ENCODE results near the gene RBM23.
A peak's percentile ranks its signal among the peaks of the same experiment; 100 is the strongest.
"Not testable (repeated sequence)": the region's sequence is repeated elsewhere in the genome, so short reads cannot be mapped to it uniquely, and the experiment has no call there.

Gene RBM23

DNA sequence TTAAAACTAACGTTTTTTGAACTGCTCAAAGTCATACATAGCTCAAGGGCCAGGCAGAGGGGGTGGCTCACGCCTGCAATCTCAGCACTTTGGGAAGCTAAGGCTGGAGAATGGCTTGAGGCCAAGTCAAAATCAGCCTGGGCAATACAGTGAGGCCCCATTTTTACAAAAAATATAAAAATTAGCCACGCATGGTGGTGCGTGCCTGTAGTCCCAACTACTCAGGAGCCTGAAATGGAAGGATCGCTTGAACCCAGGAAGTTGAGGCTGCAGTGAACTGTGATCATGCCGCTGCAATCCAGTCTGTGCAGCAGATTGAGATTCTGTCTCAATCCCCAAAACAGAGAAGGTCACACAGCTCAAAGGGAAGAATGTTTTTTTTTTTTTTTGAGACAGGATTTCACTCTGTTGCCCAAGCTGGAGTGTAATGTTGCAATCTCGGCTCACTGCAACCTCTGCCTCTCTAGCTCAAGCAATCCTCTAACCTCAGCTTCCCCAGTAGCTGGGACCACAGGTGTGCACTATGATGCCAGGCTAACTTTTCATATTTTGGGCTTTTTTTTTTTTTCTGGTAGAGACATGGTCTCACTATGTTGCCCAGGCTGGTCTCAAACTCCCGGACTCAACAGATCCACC lies 2.9 kb downstream of the RBM23 start:
- DNase-seq (ENCODE audit: low spot score), result peak; percentile 19

- not testable (repeated sequence) for DNase-seq (ENCODE audit: low spot score)
Observed at GRCh38 chr14:22914836-22915235, 4.1 kb downstream of the RBM23 start.

DNA sequence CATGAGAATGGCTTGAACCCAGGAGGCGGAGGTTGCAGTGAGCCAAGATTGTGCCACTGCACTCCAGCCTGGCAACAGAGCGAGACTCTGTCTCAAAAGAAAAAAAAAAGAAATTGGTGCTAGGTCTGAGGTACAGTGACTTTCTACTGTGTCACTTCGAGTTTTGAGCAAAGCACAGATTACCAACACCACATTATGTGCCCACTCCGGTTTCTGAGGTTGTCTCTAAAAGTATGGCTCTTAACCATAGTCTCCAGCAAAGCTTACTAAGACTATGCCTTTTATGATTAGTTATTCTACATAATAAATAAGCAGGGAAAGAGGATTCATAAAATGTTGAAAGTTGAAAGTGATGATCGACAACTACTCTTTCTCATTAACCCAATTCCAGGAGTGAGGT lies 8.0 kb downstream of the RBM23 start:
- DNase-seq (ENCODE audit: low spot score), result no peak

DNA sequence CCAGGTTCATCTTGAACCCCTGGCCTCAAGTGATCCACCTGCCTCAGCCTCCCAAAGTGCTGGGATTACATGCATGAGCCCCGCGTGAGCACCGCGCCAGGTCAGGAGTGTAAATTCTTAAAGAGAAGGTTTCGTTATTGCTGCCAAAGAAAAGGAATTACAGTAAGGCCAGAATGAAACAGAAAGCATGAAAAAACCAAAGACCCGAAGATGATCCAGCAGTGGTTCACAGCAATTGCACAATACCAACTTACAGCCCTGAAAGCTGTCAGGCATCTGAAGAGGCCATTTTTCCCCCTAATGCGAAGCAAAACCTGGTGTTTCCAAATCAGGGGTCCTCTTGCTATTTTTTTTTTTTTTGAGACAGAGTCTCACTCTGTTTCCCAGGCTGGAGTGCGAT lies 10.3 kb downstream of the RBM23 start:
- peak; percentile 35 for DNase-seq (ENCODE audit: low spot score)

DNA sequence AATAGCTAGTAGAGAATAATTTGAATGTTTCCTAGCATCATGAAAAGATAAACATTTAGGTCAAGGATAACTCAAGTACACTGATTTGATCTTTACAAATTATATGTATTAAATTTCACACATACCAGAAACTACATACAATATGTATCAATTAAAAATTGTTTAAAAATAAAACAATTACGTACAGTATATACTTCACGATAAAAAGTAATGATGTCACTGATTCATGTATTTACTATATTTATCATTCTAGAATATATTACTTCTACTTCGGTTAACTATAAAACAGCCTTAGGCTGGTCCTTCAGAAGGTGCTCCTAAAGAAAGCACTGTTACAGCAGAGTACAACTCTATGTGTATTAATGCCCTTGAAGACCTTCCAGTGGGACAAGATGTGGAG lies 11.5 kb downstream of the RBM23 start:
- DNase-seq (ENCODE audit: low spot score), result no peak

DNA sequence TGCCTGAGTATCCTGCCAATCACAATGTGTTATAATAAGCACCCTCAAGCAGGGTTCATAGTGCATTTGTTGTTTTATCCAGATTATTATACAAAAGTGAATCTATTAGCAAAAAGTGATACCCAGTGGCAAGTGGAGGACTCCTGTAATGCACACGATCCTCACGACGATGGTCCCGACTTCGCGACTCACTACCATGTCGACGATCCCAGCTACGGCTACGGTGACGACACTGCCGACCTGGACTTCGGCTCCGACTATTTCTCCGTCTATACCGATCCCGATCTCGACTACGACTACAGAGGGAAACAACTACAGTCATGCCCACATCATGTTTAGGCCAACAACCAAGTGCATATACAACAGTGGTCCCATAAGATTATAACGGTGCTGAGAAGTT lies 12.9 kb downstream of the RBM23 start:
- DNase-seq (ENCODE audit: low spot score), result no peak

DNA sequence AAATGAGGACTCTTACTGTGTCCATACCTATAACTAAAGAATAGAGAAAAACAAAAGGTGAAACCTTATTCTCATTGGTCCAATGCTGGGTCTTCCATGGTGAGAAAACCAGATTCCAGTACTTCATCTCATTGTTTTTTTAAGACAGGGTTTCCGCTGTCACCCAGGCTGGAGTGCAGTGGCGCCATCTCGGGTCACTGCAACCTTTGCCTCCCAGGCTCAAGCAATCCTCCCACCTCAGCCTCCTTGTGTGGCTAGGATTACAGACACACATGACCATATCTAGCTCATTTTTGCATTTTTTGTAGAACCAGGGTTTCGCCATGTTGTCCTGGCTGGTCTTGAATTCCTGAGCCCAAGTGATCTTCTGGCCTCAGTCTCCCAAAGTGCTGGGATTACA lies 13.3 kb downstream of the RBM23 start:
- DNase-seq (ENCODE audit: low spot score), result no peak

- no peak for DNase-seq (ENCODE audit: low spot score)
Observed at GRCh38 chr14:22903742-22904087, 15.2 kb downstream of the RBM23 start.

GRCh38 chr14:22901799-22902198 lies 17.1 kb downstream of the RBM23 start:
- DNase-seq (ENCODE audit: low spot score), result no peak

GRCh38 chr14:22900081-22900799 lies 18.7 kb downstream of the RBM23 start:
- peak; percentile 77 for DNase-seq (ENCODE audit: low spot score)

GRCh38 chr14:22898302-22899090 lies 20.5 kb downstream of the RBM23 start:
- DNase-seq (ENCODE audit: low spot score), result peak; percentile 75

GRCh38 chr14:22897357-22897756 lies 21.6 kb downstream of the RBM23 start:
- DNase-seq (ENCODE audit: low spot score), result no peak

DNA sequence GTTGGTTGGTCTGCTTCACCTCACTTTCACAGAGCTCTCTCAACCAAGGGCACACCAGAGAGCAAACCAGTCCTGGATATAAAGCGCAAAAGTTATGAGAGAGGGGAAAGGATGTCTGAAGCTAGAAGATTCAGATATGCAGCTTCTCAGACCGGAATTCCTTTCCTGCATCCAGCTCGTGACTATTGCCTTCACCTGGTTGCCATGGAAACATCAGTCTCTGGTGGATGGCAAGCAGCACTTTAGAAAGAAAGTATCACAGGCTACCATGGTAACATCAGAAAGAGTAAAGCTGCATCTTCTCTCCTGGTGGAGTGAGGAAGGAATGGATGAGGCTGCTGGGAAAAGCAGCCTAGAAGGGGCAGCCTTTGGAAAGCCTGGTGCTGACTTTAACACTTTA lies 22.2 kb downstream of the RBM23 start:
- DNase-seq (ENCODE audit: low spot score), result no peak

DNA sequence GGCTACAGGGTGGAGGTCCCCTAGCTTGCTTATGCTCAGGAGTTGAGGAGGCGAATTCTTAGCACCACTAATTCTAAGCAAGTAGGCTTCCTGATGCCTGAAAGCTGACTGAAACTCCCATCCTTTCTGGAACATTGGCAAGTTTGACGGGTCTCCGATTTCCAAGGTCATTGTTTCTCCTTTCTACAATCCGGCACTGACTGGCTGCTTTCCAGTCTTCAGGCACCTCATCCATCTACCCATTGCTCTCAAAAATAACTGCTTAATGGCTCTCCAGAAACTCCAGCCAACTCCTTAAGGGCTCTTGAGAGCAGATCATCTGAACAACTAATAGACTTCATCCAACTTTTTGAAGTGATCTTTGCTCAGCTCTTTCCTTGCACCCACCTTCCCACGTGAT lies 22.6 kb downstream of the RBM23 start:
- no peak for DNase-seq (ENCODE audit: low spot score)

DNA sequence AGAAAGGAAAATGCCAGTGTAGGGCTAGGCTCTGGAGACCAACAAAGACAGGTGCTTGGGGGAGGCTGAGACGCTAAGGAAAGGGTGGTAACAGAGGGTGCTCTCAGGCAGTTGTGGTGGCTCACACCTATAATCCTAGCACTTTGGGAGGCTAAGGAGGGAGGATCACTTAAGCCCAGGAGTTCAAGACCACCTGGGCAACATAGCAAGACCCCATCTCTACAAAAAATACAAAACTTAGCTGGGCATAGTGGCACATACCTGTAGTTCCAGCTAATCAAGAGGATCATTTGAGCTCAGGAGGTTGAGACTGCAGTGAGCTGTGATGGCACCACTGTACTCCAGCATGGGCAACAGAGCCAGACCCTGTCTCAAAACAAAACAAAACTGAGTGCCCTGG lies 23.5 kb downstream of the RBM23 start:
- no peak for DNase-seq (ENCODE audit: low spot score)

GRCh38 chr14:22893706-22894105 lies 25.2 kb downstream of the RBM23 start:
- DNase-seq (ENCODE audit: low spot score), result no peak

DNA sequence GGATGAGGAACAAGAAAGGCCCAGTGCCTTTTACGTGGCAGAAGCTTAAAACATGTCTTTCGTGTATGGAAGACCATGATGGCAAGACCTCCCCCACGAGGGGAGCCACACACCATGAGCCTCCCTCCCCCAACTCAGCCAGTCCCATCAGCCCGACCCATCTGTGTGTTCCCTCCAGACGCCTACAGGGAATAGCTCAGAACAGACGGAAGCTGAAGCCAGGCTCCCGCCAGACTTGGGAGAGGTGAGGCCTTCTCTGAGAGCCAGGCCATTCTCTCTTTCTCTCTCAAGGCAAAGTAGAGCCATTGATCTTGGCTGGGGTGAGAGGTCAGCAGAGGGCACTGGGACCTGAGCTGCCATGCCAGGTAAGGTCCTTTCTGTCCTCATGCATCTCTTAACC lies 26.5 kb downstream of the RBM23 start:
- no peak for DNase-seq (ENCODE audit: low spot score)

GRCh38 chr14:22890416-22890815 lies 28.5 kb downstream of the RBM23 start:
- no peak for DNase-seq (ENCODE audit: low spot score)

DNA sequence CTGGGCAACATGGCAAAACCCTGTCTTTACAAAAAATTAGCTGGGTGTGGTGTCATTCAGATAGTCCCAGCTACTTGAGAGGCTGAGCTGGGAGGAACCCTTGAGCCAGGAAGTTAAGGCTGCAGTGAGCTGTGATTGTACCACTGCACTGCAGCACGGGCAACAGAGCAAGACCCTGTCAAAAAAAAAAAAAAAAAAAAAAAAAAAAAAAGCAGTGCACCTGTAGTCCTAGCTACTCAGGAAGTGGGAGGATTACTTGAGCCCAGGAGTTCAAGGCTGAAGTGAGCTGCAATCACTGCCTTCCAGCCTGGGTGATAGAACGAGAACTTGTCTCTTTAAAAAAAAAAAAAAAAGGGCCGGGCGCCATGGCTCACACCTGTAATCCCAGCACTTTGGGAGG lies 30.3 kb downstream of the RBM23 start:
- no peak for DNase-seq (ENCODE audit: low spot score)

- DNase-seq (ENCODE audit: low spot score), result no peak
Observed at GRCh38 chr14:22887990-22888378, 31.0 kb downstream of the RBM23 start.

DNA sequence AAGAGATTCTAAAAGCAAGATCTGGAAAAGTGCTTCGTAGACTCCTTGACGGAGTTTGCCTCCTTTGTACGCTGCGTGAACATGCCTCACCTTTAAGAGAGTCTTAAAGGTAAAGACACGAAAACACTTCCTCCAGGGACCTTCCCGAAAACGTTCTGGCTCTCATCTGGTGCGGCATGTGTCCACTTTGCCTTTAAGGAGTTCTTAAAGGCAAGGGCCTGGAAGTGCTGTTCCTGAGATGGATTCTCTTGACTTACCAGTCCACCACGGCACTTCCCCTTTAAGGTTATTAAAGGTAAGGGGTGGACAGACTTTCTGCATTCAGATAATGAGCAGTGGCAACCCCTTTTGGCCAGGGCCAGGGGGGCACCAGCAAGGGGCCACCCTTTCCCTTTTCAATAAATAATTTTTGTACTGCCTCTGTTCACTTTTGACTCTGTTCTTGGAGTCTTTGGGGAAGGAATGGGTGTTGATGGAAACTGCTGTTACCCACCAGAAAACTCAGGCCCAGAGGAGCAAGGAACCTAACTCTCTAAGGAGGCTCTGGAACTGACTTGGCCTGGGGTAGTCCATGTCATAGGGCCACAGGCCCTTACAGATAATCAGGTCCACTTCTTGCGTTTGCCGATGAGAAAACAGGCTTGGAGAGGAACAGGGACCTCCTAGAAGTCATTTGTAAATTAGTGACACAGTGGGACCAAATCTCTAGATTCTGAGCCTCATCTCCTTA lies 31.5 kb downstream of the RBM23 start:
- DNase-seq (ENCODE audit: low spot score), result peak; percentile 65

DNA sequence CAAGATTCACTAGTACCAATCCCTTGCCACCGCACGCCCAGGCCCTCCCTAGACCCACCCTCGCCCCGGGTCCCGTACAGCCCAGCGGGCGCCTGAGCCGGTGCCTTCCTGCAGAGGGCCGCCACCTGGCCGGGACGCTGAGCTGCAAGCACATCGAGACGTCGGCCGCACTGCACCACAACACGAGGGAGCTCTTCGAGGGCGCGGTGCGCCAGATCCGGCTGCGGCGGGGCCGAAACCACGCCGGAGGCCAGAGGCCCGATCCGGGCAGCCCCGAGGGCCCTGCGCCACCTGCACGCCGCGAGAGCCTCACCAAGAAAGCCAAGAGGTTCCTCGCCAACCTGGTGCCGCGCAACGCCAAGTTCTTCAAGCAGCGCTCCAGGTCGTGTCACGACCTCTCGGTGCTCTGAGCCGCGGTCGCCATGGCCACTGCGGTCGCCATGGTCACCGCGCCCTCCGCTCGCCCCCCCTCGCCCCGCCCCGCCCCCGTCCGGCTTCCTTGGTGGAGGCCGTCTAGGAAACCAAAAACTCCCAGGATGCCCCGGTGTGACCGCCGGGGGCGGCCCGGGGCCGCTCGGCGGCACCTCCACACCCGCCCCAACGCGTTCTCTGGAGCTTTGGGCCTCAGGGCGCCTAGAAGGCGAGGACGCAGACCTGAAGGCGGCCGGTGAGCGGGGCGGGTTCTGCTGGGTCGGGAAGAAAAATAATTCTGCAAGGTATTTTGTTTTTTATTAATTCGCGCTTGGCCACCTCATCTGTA lies 32.3 kb downstream of the RBM23 start:
- DNase-seq (ENCODE audit: low spot score), result peak; percentile 90
